HEK293 (cell line): Measurements from ENCODE around the gene TMEM233.

Source experiments
- SP3 ChIP-seq: fragments of 450-650 bp; formaldehyde crosslinking; IDR thresholded peaks from 2 replicates; pipeline ENCODE4 v1.5.1; 2016; ENCODE audit warnings: missing biosample characterization, missing genetic modification characterization
- TF ChIP-seq, protein P1 (sequence below): fragments of 450-650 bp; formaldehyde crosslinking; IDR thresholded peaks from 2 replicates; pipeline ENCODE4 v1.5.1; 2016; ENCODE audit warnings: missing biosample characterization, missing genetic modification characterization

DNA sequence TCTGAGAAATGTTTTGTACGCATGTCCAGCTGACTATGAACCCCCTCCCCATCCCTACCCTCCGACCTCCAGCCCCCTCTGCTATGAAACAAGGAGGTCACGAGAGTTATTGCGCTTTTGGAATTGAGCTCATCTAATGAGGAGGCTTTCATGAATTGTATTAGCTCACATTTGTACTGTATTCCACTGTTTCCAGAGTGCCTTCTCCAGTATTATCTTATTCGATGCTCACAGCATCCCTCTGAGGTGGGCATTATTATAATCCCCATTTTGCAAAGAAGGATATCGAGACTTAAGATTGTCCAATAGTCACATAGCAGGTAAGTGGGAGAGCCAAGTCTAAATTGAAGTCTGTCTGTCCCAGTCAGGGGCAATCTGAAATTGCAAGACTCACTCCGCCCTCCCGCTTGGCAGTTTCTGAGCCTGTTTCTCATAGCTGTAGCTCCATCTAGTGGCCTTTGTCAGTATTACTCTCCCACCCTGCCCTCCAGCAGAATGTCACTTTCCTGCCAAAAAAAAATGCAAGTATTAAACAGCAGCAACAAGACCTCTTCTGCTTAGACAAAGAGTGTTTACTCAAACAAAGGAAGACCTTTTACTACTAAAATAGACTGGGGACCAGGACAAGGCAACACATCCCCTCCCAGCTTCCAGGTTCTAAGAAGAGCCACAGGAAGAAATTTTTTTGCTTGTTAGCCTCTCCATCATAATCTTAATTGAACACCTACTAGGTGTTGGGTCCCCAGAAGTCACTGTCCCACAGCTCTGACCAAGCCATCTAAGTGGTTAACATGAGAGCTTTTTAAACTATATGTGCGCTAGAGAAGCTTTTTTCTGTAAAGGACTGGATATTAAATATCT lies 48.6 kb upstream of the TMEM233 start:
- TF ChIP-seq SP3: no peak
- TF ChIP-seq, protein P1, sequence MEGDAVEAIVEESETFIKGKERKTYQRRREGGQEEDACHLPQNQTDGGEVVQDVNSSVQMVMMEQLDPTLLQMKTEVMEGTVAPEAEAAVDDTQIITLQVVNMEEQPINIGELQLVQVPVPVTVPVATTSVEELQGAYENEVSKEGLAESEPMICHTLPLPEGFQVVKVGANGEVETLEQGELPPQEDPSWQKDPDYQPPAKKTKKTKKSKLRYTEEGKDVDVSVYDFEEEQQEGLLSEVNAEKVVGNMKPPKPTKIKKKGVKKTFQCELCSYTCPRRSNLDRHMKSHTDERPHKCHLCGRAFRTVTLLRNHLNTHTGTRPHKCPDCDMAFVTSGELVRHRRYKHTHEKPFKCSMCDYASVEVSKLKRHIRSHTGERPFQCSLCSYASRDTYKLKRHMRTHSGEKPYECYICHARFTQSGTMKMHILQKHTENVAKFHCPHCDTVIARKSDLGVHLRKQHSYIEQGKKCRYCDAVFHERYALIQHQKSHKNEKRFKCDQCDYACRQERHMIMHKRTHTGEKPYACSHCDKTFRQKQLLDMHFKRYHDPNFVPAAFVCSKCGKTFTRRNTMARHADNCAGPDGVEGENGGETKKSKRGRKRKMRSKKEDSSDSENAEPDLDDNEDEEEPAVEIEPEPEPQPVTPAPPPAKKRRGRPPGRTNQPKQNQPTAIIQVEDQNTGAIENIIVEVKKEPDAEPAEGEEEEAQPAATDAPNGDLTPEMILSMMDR (tag by site-specific recombination): peak; percentile 68
